Hematopoietic multipotent progenitor cell (in vitro differentiated cells): ENCODE results near the gene YBX1. TPM values are rescaled to one million over a fixed set of nuclear protein-coding genes. Genes with fewer than 3 reads are reported as not detected.
"Not testable (repeated sequence)": the region's sequence is repeated elsewhere in the genome, so short reads cannot be mapped to it uniquely, and the experiment has no call there.

Source experiments
- DNase-seq, 3 donors: peaks; one replicate each; pipeline ENCODE4 v3.0.0-alpha.2; 2011 to 2015; ENCODE audit warnings: low read depth in 2 of 3, low spot score in 2 of 3
- total RNA-seq: library from RNA; depleted of rRNA; stranded (reverse); fragments of >200 nt; gene quantifications from one replicate; pipeline ENCODE4 v1.2.3, GENCODE V29; 2012

YBX1 gene
- total RNA-seq, 1 donor: 347 TPM

DNA sequence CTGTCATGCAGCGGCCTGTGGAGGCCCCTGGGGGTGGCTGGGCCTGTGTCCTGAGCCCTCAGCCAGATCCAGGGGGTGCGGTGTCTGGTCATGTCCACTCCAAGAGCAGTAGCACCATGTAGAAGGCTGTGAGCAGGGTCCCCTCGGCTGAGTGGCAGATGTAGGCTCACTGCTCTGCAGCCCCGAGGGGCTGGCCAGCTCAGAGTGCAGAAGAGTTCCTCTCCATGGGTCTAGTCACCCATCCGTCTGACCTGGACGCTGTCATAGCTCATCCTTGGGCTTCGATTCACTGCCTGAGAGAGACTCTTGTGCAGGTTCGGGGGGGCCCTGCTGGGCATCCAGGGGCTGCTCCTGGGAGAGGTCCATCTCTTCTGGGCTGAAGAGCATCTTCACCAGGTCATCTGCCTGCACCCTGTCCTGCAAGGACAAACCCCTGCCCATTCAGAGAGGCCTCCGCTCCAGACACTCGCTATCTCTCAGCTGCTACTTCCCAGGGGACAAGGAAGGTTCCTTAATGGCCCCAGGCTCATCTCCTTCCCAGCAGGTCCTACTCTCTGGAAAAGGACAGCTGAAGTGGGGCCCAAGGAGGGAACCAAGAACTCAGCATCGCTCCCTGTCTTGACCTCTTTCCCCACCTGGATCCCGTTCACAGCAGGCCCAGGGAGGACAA lies 64.4 kb downstream of the YBX1 start:
- no peak for DNase-seq

DNA sequence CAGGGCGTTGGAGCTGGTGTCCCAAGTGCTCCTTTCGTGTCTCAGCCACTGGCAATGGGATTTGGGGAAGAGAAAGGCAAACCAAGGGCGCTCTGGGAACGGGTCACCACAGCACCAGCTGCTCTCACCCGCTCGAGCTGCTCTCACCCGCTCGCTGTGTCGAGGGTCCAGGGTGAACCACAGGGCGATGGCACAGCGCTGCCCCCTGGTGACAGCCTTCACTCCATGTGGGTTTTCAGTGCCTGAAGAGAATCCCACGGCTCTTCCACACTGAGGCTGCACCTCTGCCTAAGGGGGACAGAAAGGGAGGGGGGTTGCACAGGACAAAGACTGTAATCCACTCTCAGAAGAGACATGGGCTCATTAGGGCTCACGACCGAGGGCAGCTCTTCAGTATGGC lies 64.9 kb downstream of the YBX1 start:
- peak; percentile 24 to 72 (median 47) for DNase-seq

DNA sequence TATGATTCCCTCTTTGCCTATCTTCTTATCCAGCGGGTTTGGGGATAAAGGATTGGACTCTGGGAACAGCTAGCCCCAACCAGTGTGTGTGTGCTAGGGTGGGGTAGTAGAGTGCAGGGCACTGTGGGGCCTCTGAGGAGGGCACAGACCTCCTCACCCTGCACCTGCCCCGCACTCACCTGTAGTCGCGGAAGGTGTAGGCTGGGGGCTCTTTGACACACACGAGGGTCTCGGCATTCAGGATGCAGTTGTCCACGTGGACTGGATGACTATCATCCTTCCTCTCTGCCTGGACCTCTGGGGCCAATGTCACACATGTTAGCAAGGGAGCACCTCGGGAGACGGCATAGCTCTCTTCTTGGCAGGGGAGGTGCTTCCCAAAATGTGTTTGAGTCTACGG lies 65.8 kb downstream of the YBX1 start:
- no peak for DNase-seq

GRCh38 chr1:42748461-42749410 lies 66.5 kb downstream of the YBX1 start:
- DNase-seq: no peak

- no peak for DNase-seq
Measured at GRCh38 chr1:42750041-42750440, 67.8 kb downstream of the YBX1 start.

GRCh38 chr1:42751511-42752070 lies 69.4 kb downstream of the YBX1 start:
- not testable (repeated sequence) for DNase-seq

GRCh38 chr1:42752284-42752683 lies 70.1 kb downstream of the YBX1 start:
- DNase-seq: no peak

DNA sequence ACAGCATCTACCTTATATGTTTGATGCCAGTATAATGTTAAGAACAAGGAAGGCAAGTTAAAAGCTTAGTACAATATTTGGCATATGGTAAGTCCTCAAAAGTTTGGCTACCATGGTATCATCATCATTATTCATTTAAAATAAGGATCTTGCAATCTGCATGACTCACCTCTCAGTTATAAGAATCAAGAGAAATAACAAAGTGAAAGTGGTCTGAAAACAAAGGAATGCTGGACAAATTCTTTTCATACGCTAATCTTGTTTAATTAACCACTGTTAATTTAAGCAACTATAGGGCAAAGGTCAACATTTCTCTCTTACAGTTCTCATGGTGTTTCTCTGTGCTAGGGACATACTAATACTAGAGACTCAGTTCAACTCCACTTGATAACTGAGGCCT lies 70.9 kb downstream of the YBX1 start:
- DNase-seq: no peak

Other genes with a start within 250 kb of the YBX1 start
- 4.3 TPM for gene ZMYND12, start 226.4 kb upstream of the YBX1 start, total RNA-seq
- 49.5 TPM for gene PPCS, start 225.9 kb upstream of the YBX1 start, total RNA-seq
- 1.3 TPM for gene CCDC30, start 219.1 kb upstream of the YBX1 start, total RNA-seq
- 18.0 TPM for gene PPIH, start 24.0 kb upstream of the YBX1 start, total RNA-seq
- gene CLDN19, start 57.8 kb downstream of the YBX1 start, total RNA-seq: under 0.01 TPM
- gene P3H1, start 84.6 kb downstream of the YBX1 start, total RNA-seq: 62.7 TPM
- gene C1orf50, start 84.8 kb downstream of the YBX1 start, total RNA-seq: 2.4 TPM
- gene TMEM269, start 102.6 kb downstream of the YBX1 start, total RNA-seq: under 0.01 TPM
- gene ERMAP, start 134.7 kb downstream of the YBX1 start, total RNA-seq: 9.7 TPM
- gene SVBP, start 135.0 kb downstream of the YBX1 start, total RNA-seq: 7.0 TPM
- gene ZNF691, start 164.2 kb downstream of the YBX1 start, total RNA-seq: 14.8 TPM